G401 (cell line): ENCODE data around the gene HBE1. TPM values are rescaled to one million over a fixed set of nuclear protein-coding genes. Genes with fewer than 3 reads are reported as not detected.

ENCODE experiments used
- DNase-seq: peaks from one replicate; pipeline ENCODE4 v3.0.0-alpha.2; 2015; ENCODE audit warnings: low spot score
- in situ Hi-C: cut with HindIII; loops from 2 replicates; pipeline ENCODE4 v1.10.0; 2016; ENCODE audit warnings: low sequenced_read_pairs, mixed read lengths
- total RNA-seq: library from RNA; depleted of rRNA; stranded (reverse); fragments of >200 nt; shearing (Covaris generic); gene quantifications from 2 replicates; pipeline ENCODE4 v1.2.3, GENCODE V29; 2014; rRNA removed

HBE1 gene
- total RNA-seq, 1 experiment from 2014 or later: not detected

DNA sequence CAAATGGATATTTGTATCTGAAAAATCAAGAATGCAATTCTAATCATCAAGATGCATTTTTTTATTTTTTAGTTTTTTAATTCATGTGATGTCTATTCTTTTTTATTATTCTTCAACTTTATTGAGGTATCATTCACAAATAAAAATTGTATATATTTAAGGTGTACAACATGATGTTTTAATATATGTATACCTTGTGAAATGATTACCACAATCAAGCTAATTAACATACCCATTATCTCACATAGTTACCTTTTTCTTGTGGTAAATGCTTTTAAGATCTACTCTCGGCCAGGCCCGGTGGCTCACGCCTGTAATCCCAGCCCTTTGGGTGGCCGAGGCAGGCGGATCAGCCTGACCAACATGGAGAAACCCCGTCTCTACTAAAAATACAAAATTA lies 46.6 kb downstream of the HBE1 start:
- no peak for DNase-seq

More for the DNA sequence above, 46.6 kb downstream of the HBE1 start:
- in situ Hi-C loops: no loop called here

Other genes with a start within 250 kb of the HBE1 start
- not detected in 2 replicates for gene OR52J3, start 223.4 kb downstream of the HBE1 start, total RNA-seq
- not detected in 2 replicates for gene OR52E2, start 210.3 kb downstream of the HBE1 start, total RNA-seq
- gene OR52E1, start 200.4 kb downstream of the HBE1 start, total RNA-seq: not detected in 2 replicates
- not detected in 2 replicates for gene OR52A5, start 131.6 kb downstream of the HBE1 start, total RNA-seq
- gene OR52A1, start 115.2 kb downstream of the HBE1 start, total RNA-seq: not detected in 2 replicates
- gene OR51V1, start 69.3 kb downstream of the HBE1 start, total RNA-seq: not detected in 2 replicates
- gene HBB, start 42.9 kb downstream of the HBE1 start, total RNA-seq: not detected in 2 replicates
- not detected in 2 replicates for gene HBD, start 35.5 kb downstream of the HBE1 start, total RNA-seq
- not detected in 2 replicates for gene HBG1, start 20.1 kb downstream of the HBE1 start, total RNA-seq
- not detected in 2 replicates for gene HBG2, start 15.2 kb downstream of the HBE1 start, total RNA-seq
- not detected in 2 replicates for gene OR51B4, start 32.0 kb upstream of the HBE1 start, total RNA-seq
- not detected in 2 replicates for gene OR51B2, start 54.4 kb upstream of the HBE1 start, total RNA-seq
- not detected in 2 replicates for gene OR51B5, start 73.6 kb upstream of the HBE1 start, total RNA-seq
- not detected in 2 replicates for gene OR51B6, start 81.6 kb upstream of the HBE1 start, total RNA-seq
- gene OR51M1, start 113.9 kb upstream of the HBE1 start, total RNA-seq: not detected in 2 replicates
- not detected in 2 replicates for gene OR51Q1, start 152.2 kb upstream of the HBE1 start, total RNA-seq
- gene OR51I1, start 171.6 kb upstream of the HBE1 start, total RNA-seq: not detected in 2 replicates
- gene OR51I2, start 179.4 kb upstream of the HBE1 start, total RNA-seq: not detected in 2 replicates
- not detected in 2 replicates for gene OR52D1, start 218.7 kb upstream of the HBE1 start, total RNA-seq
- gene UBQLN3, start 240.0 kb upstream of the HBE1 start, total RNA-seq: not detected in 2 replicates
- not detected in 2 replicates for gene UBQLNL, start 246.8 kb upstream of the HBE1 start, total RNA-seq